B cell (primary cell): ENCODE measurements around the gene CDS2. TPM values are rescaled to one million over a fixed set of nuclear protein-coding genes. Genes with fewer than 3 reads are reported as not detected.

Source experiments
- ATAC-seq: fragments of 200-7000 bp; cut with Tn5 transposase; one replicate; pipeline ENCODE4 v1.10.0; 2021; ENCODE audit warnings: low read depth, mild to moderate bottlenecking, moderate number of reproducible peaks, moderate library complexity
- CTCF ChIA-PET: fragments of 350-600 bp; sonication (Branson Sonifier 250); formaldehyde crosslinking; loops from one replicate; lab custom pipeline; 2021; ENCODE audit warnings: antibody characterized with exemption, inconsistent platforms; lab: Charles Lee
- POLR2A ChIA-PET: fragments of 350-600 bp; sonication (Branson Sonifier 250); formaldehyde crosslinking; loops from one replicate; lab custom pipeline; 2021; ENCODE audit warnings: antibody characterized with exemption; lab: Charles Lee
- DNase-seq: peaks from one replicate; pipeline ENCODE4 v3.0.0; 2013
- H2AFZ ChIP-seq: 2 replicates; pipeline ENCODE4 v1.6.1; 2012; ENCODE audit warnings: mild to moderate bottlenecking, low read depth, low read length; ENCODE audit not compliant: insufficient read depth, poor library complexity, severe bottlenecking
- H3K27ac ChIP-seq, 2 donors: 1 replicate in 1 of 2; 2 replicates in 1 of 2; pipeline ENCODE4 v1.5.1; 2012 to 2013; ENCODE audit warnings: low read length in 2 of 2, mild to moderate bottlenecking in 2 of 2, moderate library complexity in 1 of 2
- H3K27me3 ChIP-seq, 4 experiments: fragments of 200-600 bp in 1 of 4; sonication (generic) in 1 of 4; replicated peaks in 1 of 4; 1 replicate in 2 of 4; 2 replicates in 2 of 4; pipeline versions ENCODE4 v1.6.1 to v1.7.0; 2013 to 2016; ENCODE audit warnings: low read length in 3 of 4, mild to moderate bottlenecking in 2 of 4, mixed read lengths in 1 of 4, moderate library complexity in 1 of 4; ENCODE audit not compliant: insufficient read depth in 4 of 4, control insufficient read depth in 3 of 4; ENCODE audit errors: control extremely low read depth in 1 of 4
- H3K36me3 ChIP-seq, 2 experiments: replicated peaks in 1 of 2; 1 replicate in 1 of 2; 2 replicates in 1 of 2; pipeline versions ENCODE4 v1.6.1 to v1.7.1; 2013; ENCODE audit warnings: low read length in 1 of 2; ENCODE audit not compliant: insufficient read depth in 2 of 2, control insufficient read depth in 1 of 2; ENCODE audit errors: control extremely low read depth in 1 of 2, extremely low read depth in 1 of 2
- H3K4me1 ChIP-seq, 2 donors: fragments of 200-600 bp in 1 of 2; sonication (generic) in 1 of 2; 1 replicate in 1 of 2; 2 replicates in 1 of 2; pipeline versions ENCODE4 v1.5.1 to v1.6.1; 2013 to 2017; ENCODE audit warnings: low read length in 2 of 2; ENCODE audit not compliant: control insufficient read depth in 2 of 2, insufficient read depth in 2 of 2
- H3K4me2 ChIP-seq: replicated peaks from 2 replicates; pipeline ENCODE3; 2012; ENCODE audit warnings: mild to moderate bottlenecking, low read depth, low read length; ENCODE audit not compliant: poor library complexity, severe bottlenecking
- H3K4me3 ChIP-seq, 5 experiments: fragments of 200-600 bp in 1 of 5; sonication (generic) in 1 of 5; 1 replicate in 3 of 5; 2 replicates in 2 of 5; pipeline versions ENCODE4 v1.5.1 to v1.7.0; 2011 to 2016; ENCODE audit warnings: low read length in 4 of 5, mild to moderate bottlenecking in 4 of 5, low read depth in 2 of 5, control low read depth in 1 of 5, moderate library complexity in 1 of 5; ENCODE audit not compliant: insufficient read depth in 1 of 5; ENCODE audit errors: control extremely low read depth in 1 of 5, extremely low read depth in 1 of 5
- H3K79me2 ChIP-seq: fragments of 200-600 bp; sonication (generic); one replicate; pipeline ENCODE4 v1.6.0; 2016; ENCODE audit warnings: low read length; ENCODE audit not compliant: control insufficient read depth, insufficient read depth
- H3K9ac ChIP-seq: fragments of 200-600 bp; sonication (generic); 2 replicates; pipeline ENCODE4 v1.6.1; 2017; ENCODE audit warnings: mild to moderate bottlenecking, low read length, moderate library complexity
- H3K9me3 ChIP-seq, 3 donors: one replicate each; pipeline versions ENCODE4 v1.6.1 to v1.7.1; 2013; ENCODE audit warnings: low read length in 2 of 3; ENCODE audit not compliant: control insufficient read depth in 2 of 3, insufficient read depth in 1 of 3; ENCODE audit errors: control extremely low read depth in 1 of 3
- H4K20me1 ChIP-seq: 2 replicates; pipeline ENCODE4 v1.6.0; 2012; ENCODE audit warnings: mild to moderate bottlenecking, low read length; ENCODE audit not compliant: insufficient read depth, control insufficient read depth, poor library complexity, severe bottlenecking
- H3K27ac Mint-ChIP-seq: one replicate; pipeline ENCODE4 v1.8.0; 2021; ENCODE audit warnings: mixed read lengths
- H3K27me3 Mint-ChIP-seq: one replicate; pipeline ENCODE4 v1.8.0; 2021; ENCODE audit warnings: mixed read lengths
- H3K4me1 Mint-ChIP-seq: one replicate; pipeline ENCODE4 v1.8.0; 2021; ENCODE audit warnings: mixed read lengths
- H3K4me3 Mint-ChIP-seq: one replicate; pipeline ENCODE4 v1.8.0; 2021; ENCODE audit warnings: mixed read lengths
- H3K9me3 Mint-ChIP-seq: one replicate; pipeline ENCODE4 v1.8.0; 2022; ENCODE audit warnings: mixed read lengths; ENCODE audit not compliant: insufficient read depth
- CTCF ChIP-seq: fragments of 200-600 bp; IDR thresholded peaks from one replicate; pipeline ENCODE4 v1.8.0; 2022; ENCODE audit warnings: antibody characterized with exemption, mild to moderate bottlenecking
- EZH2 ChIP-seq: IDR thresholded peaks from 2 replicates; pipeline ENCODE4 v1.6.1; 2012; ENCODE audit warnings: borderline replicate concordance, low read depth, mild to moderate bottlenecking, moderate library complexity, low read length; ENCODE audit not compliant: insufficient read depth, poor library complexity, severe bottlenecking
- WGBS: methylation state at CpG from one replicate; pipeline ENCODE4 v1.1.5; 2013; ENCODE audit warnings: missing lambda C conversion rate; ENCODE audit not compliant: insufficient coverage; 5-methylcytosine and 5-hydroxymethylcytosine counted together
- intact Hi-C: fragments of 100-400 bp; cut with micrococcal nuclease; formaldehyde crosslinking; loops from one replicate; pipeline ENCODE4 v1.10.0; 2022
- polyA plus RNA-seq: library from polyadenylated mRNA; depleted of rRNA; stranded (reverse); fragments of >200 nt; gene quantifications from 2 replicates; pipeline ENCODE4 v1.2.3, GENCODE V29; 2012
- total RNA-seq, 2 donors: library from RNA; stranded (reverse); fragments of 120-200 nt in 1 of 2; gene quantifications; 1 replicate in 1 of 2; 2 replicates in 1 of 2; pipeline versions ENCODE4 v1.2.3 to v1.2.4, GENCODE V29; 2013 to 2022

The CDS2 gene
- total and polyA plus RNA-seq, 2 donors (not counting 1 experiment from before 2014, with no cell fraction given) = 17.3 to 48.6 TPM

GRCh38 chr20:5171064-5171789, 44.4 kb downstream of the CDS2 start:
- ChIA-PET CTCF (no interaction called here), POLR2A (no interaction called here)
- Histone ChIP-seq H3K4me1 (peaks cover 35 to 57% of the 10 kb centered on the region in 2 donors), H3K9ac (no peak overlapping the region), H3K4me3 (no peak overlapping the region), H4K20me1 (peaks cover 30% of the 10 kb centered on the region), H3K36me3 (peaks cover 0 to 30% of the 10 kb centered on the region in 2 experiments), H3K79me2 (peaks cover 68% of the 10 kb centered on the region), H3K4me2 (no peak overlapping the region), H3K27me3 (no peaks in the 10 kb centered on the region), H3K27ac (no peak overlapping the region), H2AFZ (no peak overlapping the region), H3K9me3 (no peaks in the 10 kb centered on the region)
- DNase-seq = no peak
- Mint-ChIP-seq H3K4me3 (no peak overlapping the region), H3K9me3 (no peaks in the 10 kb centered on the region), H3K4me1 (peaks cover 61% of the 10 kb centered on the region), H3K27ac (peak overlapping the region; percentile 62), H3K27me3 (no peaks in the 10 kb centered on the region)
- 85% methylated on average over 13 of the region's 14 CpGs for WGBS
- ATAC-seq = no peak
- TF ChIP-seq EZH2 (no peak), CTCF (no peak)
- intact Hi-C loops = no loop called here

- Histone ChIP-seq H3K79me2 (peaks cover 62% of the 10 kb centered on the region), H3K4me3 (no peak overlapping the region), H3K36me3 (peaks cover 0 to 35% of the 10 kb centered on the region in 2 experiments), H3K4me2 (no peak overlapping the region), H3K4me1 (peaks cover 32 to 54% of the 10 kb centered on the region in 2 donors), H2AFZ (no peak overlapping the region), H3K27me3 (no peaks in the 10 kb centered on the region), H3K9me3 (no peaks in the 10 kb centered on the region), H4K20me1 (peaks cover 30% of the 10 kb centered on the region), H3K9ac (no peak overlapping the region), H3K27ac (no peak overlapping the region)
- peak overlapping the region; percentile 62 for H3K27ac Mint-ChIP-seq
- POLR2A ChIA-PET = no interaction called here
- CTCF ChIA-PET = no interaction called here
- H3K4me1 Mint-ChIP-seq = peaks cover 55% of the 10 kb centered on the region
- TF ChIP-seq CTCF (no peak), EZH2 (no peak)
- intact Hi-C loops = no loop called here
- ATAC-seq = no peak
- WGBS = 83% methylated on average over 3 of the region's 4 CpGs
- no peaks in the 10 kb centered on the region for H3K9me3 Mint-ChIP-seq
- no peak for DNase-seq
- peak overlapping the region; percentile 20 for H3K4me3 Mint-ChIP-seq
- no peaks in the 10 kb centered on the region for H3K27me3 Mint-ChIP-seq
These were observed 45.0 kb downstream of the CDS2 start for GRCh38 chr20:5171790-5172164.
